ENCODE results near the gene MDH2. TPM values are rescaled to one million over a fixed set of nuclear protein-coding genes. Genes with fewer than 3 reads are reported as not detected.

The MDH2 gene
- total and polyA plus RNA-seq, 2 of the 8 experiments (the other 6 are each of a cell fraction or from before 2014, with no cell fraction given): 203 to 254 TPM

- FAIRE-seq (no peak), DNase-seq (ENCODE audit: low read depth in 1 of 2, low spot score in 2 of 2) (no peak)
- Histone ChIP-seq H3K23me2 (ENCODE audit: low read depth, low read length) (no peaks in the 10 kb centered on the region), H3K56ac (replicated peaks; ENCODE audit: insufficient read length, low read depth, low read length) (no peak overlapping the region), H3K4me3 (ENCODE audit: extremely low read depth in 1 of 4, insufficient read depth in 2 of 4, low read depth in 3 of 4, low read length in 4 of 4) (no peak overlapping the region), H4K5ac (ENCODE audit: insufficient read length, low read depth, low read length) (no peak overlapping the region), H2AK5ac (ENCODE audit: low read depth, low read length) (no peak overlapping the region), H2BK120ac (replicated peaks; ENCODE audit: low read depth, low read length) (no peak overlapping the region), H4K8ac (ENCODE audit: extremely low read depth, insufficient read depth, low read length) (no peak overlapping the region), H2BK20ac (ENCODE audit: low read length) (no peak overlapping the region), H3K4ac (replicated peaks; ENCODE audit: insufficient read length, low read depth, low read length) (no peak overlapping the region), H4K91ac (replicated peaks; ENCODE audit: insufficient read length, low read length) (no peak overlapping the region), H4K20me1 (replicated peaks in 1 of 2; ENCODE audit: control insufficient read depth in 1 of 2, insufficient read depth in 2 of 2, low read length in 2 of 2) (peaks cover 0 to 2% of the 10 kb centered on the region in 2 experiments), H3K4me2 (ENCODE audit: insufficient read depth in 1 of 2, low read depth in 2 of 2, low read length in 2 of 2) (no peak overlapping the region), H3K36me3 (ENCODE audit: control insufficient read depth in 2 of 4, insufficient read depth in 4 of 4, low read length in 3 of 4) (peaks cover 0 to 3% (median 0%) of the 10 kb centered on the region in 4 experiments; a peak in 2 of 8 replicates), H3K23ac (ENCODE audit: insufficient read length) (no peak overlapping the region), H2BK12ac (ENCODE audit: low read depth, low read length) (no peak overlapping the region), H3K9ac (replicated peaks in 1 of 4; ENCODE audit: extremely low read depth in 1 of 4, low read depth in 3 of 4, low read length in 3 of 4) (no peak overlapping the region), H3K27me3 (replicated peaks in 1 of 4; ENCODE audit: control insufficient read depth in 3 of 4, extremely low read depth in 1 of 4, insufficient read depth in 3 of 4, low read length in 3 of 4) (no peaks in the 10 kb centered on the region), H3K27ac (ENCODE audit: low read depth, low read length) (no peak overlapping the region), H2BK15ac (ENCODE audit: low read length) (no peak overlapping the region), H3K14ac (ENCODE audit: insufficient read length) (no peak overlapping the region), H2BK5ac (ENCODE audit: low read depth, low read length) (no peak overlapping the region), H3K18ac (ENCODE audit: extremely low read depth, low read length) (no peak overlapping the region), H2AFZ (ENCODE audit: low read length) (no peak overlapping the region), H3K9me3 (ENCODE audit: insufficient read depth in 2 of 2, low read depth in 1 of 2, low read length in 1 of 2) (no peaks in the 10 kb centered on the region), H3K79me2 (ENCODE audit: control insufficient read depth in 1 of 2, insufficient read depth in 2 of 2, low read length in 2 of 2) (no peaks in the 10 kb centered on the region), H3K79me1 (ENCODE audit: low read depth, low read length) (no peaks in the 10 kb centered on the region; the same call in 1 of the 2 replicates), H3K4me1 (replicated peaks in 1 of 4; ENCODE audit: control insufficient read depth in 3 of 4, insufficient read depth in 4 of 4, low read length in 3 of 4) (no peaks in the 10 kb centered on the region)
- ChIA-PET CTCF (ENCODE audit: partially characterized antibody) (interaction anchor here (1.1 kb wide), 1 partner anchor 231 kb away, joined by 4 read pairs; no protein-coding TSS in a partner anchor), POLR2A (ENCODE audit: partially characterized antibody) (interaction anchor here (0.6 to 3.4 kb wide), 3 partner anchors 9 to 320 kb away, joined by 3 to 17 read pairs (median 3); partner anchors contain the start of genes MDH2 and STYXL1)
- 86% methylated on average over 1 of the region's 1 CpG; no CpG with 5 or more reads in 1 of the 2 experiments for WGBS, 2 experiments (ENCODE audit: extremely low coverage in 1 of 2, insufficient coverage in 1 of 2, insufficient read length in 1 of 2, insufficient replicate concordance in 2 of 2, low coverage in 1 of 2, low lambda C conversion rate in 2 of 2, missing lambda C conversion rate in 1 of 2)
- TF ChIP-seq ATF3 (IDR thresholded peaks at IDR 0.05; ENCODE audit: insufficient read depth, low read depth, low read length) (no peak), CEBPB (IDR thresholded peaks at IDR 0.05; ENCODE audit: low read depth, low read length) (no peak), BRCA1 (IDR thresholded peaks at IDR 0.05; ENCODE audit: low read depth, low read length) (no peak), KDM1A (IDR thresholded peaks at IDR 0.05; ENCODE audit: borderline replicate concordance, low read length) (peak; percentile 59; the same call in 1 of the 2 replicates), SAP30 (IDR thresholded peaks at IDR 0.05; ENCODE audit: insufficient read depth, insufficient replicate concordance, low read length) (no peak), HDAC6 (IDR thresholded peaks at IDR 0.05; ENCODE audit: low read depth, low read length) (no peak), CREB1 (IDR thresholded peaks at IDR 0.05) (no peak)
Observed at GRCh38 chr7:76031964-76032363, 15.9 kb upstream of the MDH2 start.
